ENCODE data around the gene CCDC74A. TPM values are rescaled to one million over a fixed set of nuclear protein-coding genes. Genes with fewer than 3 reads are reported as not detected.
"Not testable (repeated sequence)": the region's sequence is repeated elsewhere in the genome, so short reads cannot be mapped to it uniquely, and the experiment has no call there.

Gene CCDC74A
- total RNA-seq, 1 donor from 2014 or later, result 19.9 TPM

DNA sequence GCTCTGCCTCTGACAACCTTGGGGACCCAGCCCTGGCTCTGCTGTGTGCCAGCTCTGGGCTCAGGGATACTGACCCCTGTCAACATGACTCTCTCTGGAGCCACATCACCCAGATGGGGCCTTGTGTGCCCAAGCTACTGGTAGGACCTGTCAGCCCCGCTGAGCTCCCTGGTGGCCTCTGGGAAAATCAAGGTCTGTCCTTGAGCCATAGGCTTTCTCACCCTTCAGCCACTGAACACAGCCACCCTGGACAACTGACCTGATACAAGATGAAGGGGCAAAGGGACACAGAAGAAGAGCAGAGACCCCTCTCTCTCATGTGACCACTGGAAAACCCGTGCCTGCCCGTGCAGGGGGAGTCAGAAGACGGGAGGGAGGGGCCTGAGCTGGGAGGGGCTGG lies 7.8 kb downstream of the CCDC74A start:
- Mint-ChIP-seq H3K9me3 (no peaks in the 10 kb centered on the region), H3K27me3 (peaks cover 2% of the 10 kb centered on the region), H3K4me1 (ENCODE audit: unreplicated experiment) (no peaks in the 10 kb centered on the region), H3K27ac (no peak overlapping the region), H3K36me3 (no peaks in the 10 kb centered on the region), H3K4me3 (no peak overlapping the region)
- no peak for DNase-seq (ENCODE audit: extremely low spot score, unreplicated experiment)
- TF ChIP-seq, protein P1, sequence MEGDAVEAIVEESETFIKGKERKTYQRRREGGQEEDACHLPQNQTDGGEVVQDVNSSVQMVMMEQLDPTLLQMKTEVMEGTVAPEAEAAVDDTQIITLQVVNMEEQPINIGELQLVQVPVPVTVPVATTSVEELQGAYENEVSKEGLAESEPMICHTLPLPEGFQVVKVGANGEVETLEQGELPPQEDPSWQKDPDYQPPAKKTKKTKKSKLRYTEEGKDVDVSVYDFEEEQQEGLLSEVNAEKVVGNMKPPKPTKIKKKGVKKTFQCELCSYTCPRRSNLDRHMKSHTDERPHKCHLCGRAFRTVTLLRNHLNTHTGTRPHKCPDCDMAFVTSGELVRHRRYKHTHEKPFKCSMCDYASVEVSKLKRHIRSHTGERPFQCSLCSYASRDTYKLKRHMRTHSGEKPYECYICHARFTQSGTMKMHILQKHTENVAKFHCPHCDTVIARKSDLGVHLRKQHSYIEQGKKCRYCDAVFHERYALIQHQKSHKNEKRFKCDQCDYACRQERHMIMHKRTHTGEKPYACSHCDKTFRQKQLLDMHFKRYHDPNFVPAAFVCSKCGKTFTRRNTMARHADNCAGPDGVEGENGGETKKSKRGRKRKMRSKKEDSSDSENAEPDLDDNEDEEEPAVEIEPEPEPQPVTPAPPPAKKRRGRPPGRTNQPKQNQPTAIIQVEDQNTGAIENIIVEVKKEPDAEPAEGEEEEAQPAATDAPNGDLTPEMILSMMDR (conservative IDR thresholded peaks at IDR 0.05), result no peak

DNA sequence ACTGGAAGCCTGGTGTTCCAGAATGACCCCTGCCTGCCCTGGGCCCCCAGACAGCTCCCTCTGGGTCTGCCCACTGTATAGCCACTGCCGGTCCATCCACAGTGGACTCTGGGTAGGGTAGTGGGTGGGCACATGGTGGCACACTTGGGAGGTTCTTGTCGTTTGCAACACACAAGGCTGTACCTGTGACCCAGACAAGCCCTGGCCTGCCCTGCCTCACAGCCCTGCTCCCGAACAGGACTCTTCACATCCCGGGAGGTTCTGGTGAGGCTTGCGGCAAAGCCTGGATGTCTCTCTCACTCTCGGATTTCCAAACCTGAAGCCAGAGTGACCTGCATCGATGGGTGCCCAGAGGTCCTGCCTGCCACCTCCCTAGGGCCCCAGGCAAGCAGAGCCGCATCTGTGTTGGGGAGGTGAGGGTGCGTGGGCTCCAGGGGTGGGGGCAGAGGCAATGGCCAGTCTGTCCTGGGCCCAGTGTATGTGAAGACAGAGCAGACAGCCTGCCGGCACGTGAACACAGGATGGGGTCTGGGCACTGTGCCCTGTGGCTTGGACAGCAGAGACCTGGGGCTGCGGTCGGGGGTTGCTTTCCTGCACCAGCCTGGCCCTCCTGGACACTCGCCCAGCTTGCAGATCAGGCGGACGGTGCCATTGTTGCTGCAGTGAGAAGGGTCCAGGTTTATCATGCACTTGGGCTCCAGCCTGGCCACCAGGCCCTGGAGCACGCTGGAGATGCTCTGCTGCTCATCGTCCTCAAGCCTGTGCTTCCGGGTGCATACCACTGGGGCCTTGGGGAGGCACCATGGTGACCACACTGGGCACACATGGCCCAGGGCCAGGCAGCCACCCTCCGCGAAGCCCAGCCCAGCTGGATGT lies 8.5 kb downstream of the CCDC74A start:
- H3K4me1 Mint-ChIP-seq (ENCODE audit: unreplicated experiment); H3K4me3 Mint-ChIP-seq; H3K36me3 Mint-ChIP-seq; H3K9me3 Mint-ChIP-seq; DNase-seq (ENCODE audit: extremely low spot score, unreplicated experiment); H3K27ac Mint-ChIP-seq; H3K27me3 Mint-ChIP-seq: not testable (repeated sequence)

DNA sequence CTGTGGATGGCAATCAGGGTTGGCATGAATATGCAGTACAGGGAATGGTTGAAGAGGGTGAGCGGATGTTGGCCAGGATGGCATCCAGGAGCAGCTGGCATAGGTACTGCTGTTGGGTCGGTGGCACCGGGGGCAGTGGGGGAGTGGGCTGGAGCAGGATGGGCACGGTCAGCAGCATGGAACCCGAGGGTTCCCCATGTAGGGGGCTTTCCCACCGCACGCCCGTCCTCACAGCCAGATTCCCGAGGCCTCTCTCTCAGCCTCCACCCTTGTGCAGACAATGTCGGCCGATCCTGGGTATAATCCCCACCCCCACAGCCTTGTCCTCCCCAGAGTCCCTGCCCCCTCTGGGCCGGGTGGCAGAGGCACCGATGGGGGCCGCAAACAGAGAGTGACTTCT lies 9.2 kb downstream of the CCDC74A start:
- not testable (repeated sequence) for H3K4me1 Mint-ChIP-seq (ENCODE audit: unreplicated experiment); H3K27ac Mint-ChIP-seq; DNase-seq (ENCODE audit: extremely low spot score, unreplicated experiment); H3K36me3 Mint-ChIP-seq; H3K4me3 Mint-ChIP-seq; H3K9me3 Mint-ChIP-seq
- H3K27me3 Mint-ChIP-seq, result peaks cover 12% of the 10 kb centered on the region

DNA sequence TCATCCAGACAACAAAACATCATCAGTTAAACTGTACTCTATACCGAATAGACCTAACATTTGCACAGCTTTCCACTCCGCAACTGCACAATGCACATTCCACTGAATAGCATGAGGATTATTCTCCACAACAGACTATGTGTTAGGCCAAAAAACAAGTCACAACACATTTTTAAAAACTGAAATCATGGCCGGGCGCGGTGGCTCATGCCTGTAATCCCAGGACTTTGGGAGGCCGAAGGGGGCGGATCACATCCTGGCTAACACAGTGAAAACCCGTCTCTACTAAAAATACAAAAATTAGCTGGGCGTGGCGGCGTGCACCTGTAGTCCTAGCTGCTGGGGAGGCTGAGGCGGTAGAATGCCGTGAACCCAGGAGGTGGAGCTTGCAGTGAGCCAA lies 11.2 kb downstream of the CCDC74A start:
- H3K4me3 Mint-ChIP-seq; H3K4me1 Mint-ChIP-seq (ENCODE audit: unreplicated experiment); DNase-seq (ENCODE audit: extremely low spot score, unreplicated experiment); H3K27ac Mint-ChIP-seq; H3K36me3 Mint-ChIP-seq; H3K9me3 Mint-ChIP-seq: not testable (repeated sequence)
- H3K27me3 Mint-ChIP-seq, result peaks cover 18% of the 10 kb centered on the region

DNA sequence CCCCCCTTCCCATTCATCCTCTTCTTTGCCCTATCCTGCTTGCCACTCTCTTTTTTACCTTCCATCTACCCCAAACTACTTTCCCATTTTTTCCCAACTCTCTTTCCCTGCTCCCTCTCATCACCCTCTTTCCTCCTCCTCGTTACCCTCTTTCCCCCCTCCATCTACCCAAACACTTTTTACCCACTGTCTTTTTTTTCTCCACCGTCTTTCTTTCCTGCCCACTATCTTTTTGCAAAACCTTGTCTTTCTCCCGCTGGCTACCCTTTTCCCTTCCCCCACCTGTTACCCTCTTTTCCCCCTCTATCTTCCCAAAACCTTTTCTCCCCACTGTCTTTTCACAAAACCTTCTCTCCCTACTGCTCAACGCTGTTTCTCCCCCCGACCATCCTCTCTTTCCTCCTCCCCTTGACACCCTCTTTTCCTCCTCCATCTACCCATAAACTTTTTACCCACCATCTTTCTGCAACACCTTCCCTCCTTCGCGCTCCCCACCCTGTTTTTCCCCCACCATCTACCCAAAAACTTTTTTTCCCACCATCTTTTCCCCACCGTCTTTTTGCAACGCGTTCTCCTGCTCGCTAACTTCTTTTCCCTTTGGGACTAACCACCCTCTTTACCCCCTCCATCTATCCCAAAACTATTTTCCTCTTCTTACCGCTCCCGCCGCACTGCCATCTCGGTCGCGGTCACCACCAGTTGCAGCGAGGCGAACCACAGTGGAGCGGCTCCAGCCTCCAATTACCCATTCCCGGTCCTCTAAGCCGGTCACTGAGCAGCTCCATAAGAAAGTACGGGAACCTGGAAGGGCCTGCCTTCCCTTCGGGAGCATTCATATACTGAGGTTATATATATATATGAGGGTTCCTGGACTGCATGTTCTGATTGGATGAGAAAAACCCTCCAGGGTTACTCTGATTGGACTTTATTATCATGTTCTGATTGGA lies 15.0 kb downstream of the CCDC74A start:
- Mint-ChIP-seq H3K9me3 (no peaks in the 10 kb centered on the region), H3K27ac (no peak overlapping the region), H3K4me1 (ENCODE audit: unreplicated experiment) (no peaks in the 10 kb centered on the region), H3K36me3 (no peaks in the 10 kb centered on the region), H3K4me3 (no peak overlapping the region), H3K27me3 (peaks cover 18% of the 10 kb centered on the region)
- TF ChIP-seq, protein P1 (conservative IDR thresholded peaks at IDR 0.05), result no peak
- DNase-seq (ENCODE audit: extremely low spot score, unreplicated experiment), result no peak

DNA sequence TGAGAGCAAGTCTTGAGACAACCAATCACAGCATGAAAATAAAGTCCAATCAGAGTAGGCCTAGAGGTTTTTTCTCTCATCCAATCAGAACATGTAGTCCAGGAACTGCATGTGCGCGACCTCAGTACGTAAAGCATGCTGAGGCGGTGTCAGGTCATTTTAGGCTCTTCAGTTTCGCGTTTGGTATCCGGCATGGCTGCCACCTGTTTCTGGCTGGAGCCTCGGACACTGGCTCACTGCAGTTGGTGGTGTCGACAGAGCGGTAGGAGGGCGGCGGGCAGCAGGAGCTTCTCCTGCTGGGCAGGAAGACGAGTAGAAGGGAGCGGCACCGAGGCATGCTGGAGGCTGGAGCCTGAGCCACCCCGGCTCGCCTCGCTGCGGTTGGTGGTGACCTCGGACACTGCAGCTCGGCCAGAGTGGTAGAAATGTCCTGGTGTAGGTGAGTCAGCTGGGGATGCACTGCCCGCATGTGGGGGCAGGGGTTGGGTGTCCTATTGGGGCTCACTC lies 15.8 kb downstream of the CCDC74A start:
- no peaks in the 10 kb centered on the region for H3K36me3 Mint-ChIP-seq
- no peak overlapping the region for H3K27ac Mint-ChIP-seq
- peaks cover 18% of the 10 kb centered on the region for H3K27me3 Mint-ChIP-seq
- no peak overlapping the region for H3K4me3 Mint-ChIP-seq
- no peaks in the 10 kb centered on the region for H3K9me3 Mint-ChIP-seq
- TF ChIP-seq, protein P1 (conservative IDR thresholded peaks at IDR 0.05), result no peak
- no peak for DNase-seq (ENCODE audit: extremely low spot score, unreplicated experiment)
- no peaks in the 10 kb centered on the region for H3K4me1 Mint-ChIP-seq (ENCODE audit: unreplicated experiment)

DNA sequence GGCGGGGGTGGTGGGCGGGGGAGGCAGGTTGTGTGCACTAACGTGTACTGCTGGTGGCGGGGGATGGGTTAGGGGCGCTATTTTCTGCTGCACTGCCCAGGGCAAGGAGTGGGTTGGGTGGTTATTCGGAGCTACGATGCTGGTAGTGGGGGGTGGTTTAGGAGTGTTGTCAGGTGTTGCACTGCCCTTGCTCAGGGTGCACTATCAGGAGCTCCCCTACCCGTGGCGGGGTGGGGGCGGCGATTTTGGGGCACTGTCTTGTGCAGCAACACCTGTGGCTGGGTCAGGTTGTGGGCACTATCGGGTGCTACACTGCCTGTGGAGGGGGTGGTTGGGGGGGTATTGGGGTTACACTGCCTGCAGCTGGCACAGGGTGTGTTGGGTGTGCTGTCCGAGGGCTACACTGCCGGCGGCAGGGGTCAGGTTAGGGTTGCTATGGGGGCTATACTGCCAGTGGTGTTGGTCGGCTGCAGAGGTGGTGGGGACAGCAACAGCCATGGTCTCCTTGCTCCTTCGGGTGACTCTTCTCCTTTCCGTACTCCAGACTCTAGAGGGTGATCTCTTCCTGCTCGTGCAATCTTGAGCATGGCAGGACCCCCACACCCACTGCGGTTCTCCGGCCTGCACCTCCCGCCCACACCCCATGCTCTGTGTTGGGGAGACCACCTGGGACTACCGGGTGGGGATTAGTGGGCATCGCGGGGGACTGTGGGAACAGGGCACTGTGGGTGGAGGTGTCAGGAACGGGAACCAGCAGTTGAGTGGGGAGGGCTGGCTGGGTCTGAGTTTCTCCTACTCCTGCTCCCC lies 16.5 kb downstream of the CCDC74A start:
- not testable (repeated sequence) for H3K27ac Mint-ChIP-seq; H3K9me3 Mint-ChIP-seq; H3K36me3 Mint-ChIP-seq; DNase-seq (ENCODE audit: extremely low spot score, unreplicated experiment); H3K4me1 Mint-ChIP-seq (ENCODE audit: unreplicated experiment); H3K4me3 Mint-ChIP-seq
- H3K27me3 Mint-ChIP-seq, result peaks cover 18% of the 10 kb centered on the region

DNA sequence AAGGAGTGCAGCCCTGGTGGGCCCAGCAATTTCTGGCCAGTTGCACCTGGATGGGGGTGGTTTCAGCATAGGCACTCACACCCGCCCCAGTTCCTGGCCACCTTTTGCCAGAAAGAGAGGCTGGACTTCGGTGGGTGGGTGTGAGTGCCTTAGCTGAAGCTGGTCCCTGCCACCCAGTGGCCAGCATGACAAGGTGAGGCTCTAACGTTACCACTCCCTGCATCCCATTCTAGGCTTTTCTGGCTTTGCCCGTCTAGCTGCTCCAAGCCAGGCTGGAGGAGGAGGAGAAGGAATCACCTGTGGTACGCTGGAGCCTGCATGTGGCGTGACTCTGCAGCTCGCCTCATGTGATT lies 17.1 kb downstream of the CCDC74A start:
- peaks cover 18% of the 10 kb centered on the region for H3K27me3 Mint-ChIP-seq
- H3K9me3 Mint-ChIP-seq; H3K4me3 Mint-ChIP-seq; H3K36me3 Mint-ChIP-seq; H3K27ac Mint-ChIP-seq; DNase-seq (ENCODE audit: extremely low spot score, unreplicated experiment); H3K4me1 Mint-ChIP-seq (ENCODE audit: unreplicated experiment): not testable (repeated sequence)
